Keratinocyte (primary cell): ENCODE measurements around the gene ZNF57.

Experiments
- CTCF ChIP-seq, 3 experiments: IDR thresholded peaks in 1 of 3; conservative IDR thresholded peaks in 1 of 3; optimal IDR thresholded peaks in 1 of 3; 2 replicates in 2 of 3; 3 replicates in 1 of 3; pipeline versions ENCODE3 to v1.5.1; 2011; ENCODE audit warnings: low read length in 3 of 3, mild to moderate bottlenecking in 3 of 3, moderate library complexity in 2 of 3, control low read depth in 1 of 3, inconsistent platforms in 1 of 3; ENCODE audit not compliant: insufficient read depth in 2 of 3; ENCODE audit errors: extremely low read depth in 1 of 3
- EZH2 ChIP-seq: IDR thresholded peaks from one replicate; pipeline ENCODE4 v1.6.1; 2012; ENCODE audit warnings: inconsistent platforms, mild to moderate bottlenecking, low read length, moderate library complexity

GRCh38 chr19:2854849-2855248 lies 45.9 kb upstream of the ZNF57 start:
- no peak for TF ChIP-seq CTCF (optimal IDR thresholded peaks at IDR 0.05 in 1 of 3, IDR thresholded peaks at IDR 0.05 in 1 of 3, conservative IDR thresholded peaks at IDR 0.05 in 1 of 3; ENCODE audit: extremely low read depth in 1 of 3, insufficient read depth in 2 of 3, low read length in 3 of 3)
- TF ChIP-seq EZH2 = no peak
